NCI-H82 treated with DMSO at 0.1 percent for 48 hours (cell line): ENCODE results near the gene CHAC2.
"Not testable (repeated sequence)": the region's sequence is repeated elsewhere in the genome, so short reads cannot be mapped to it uniquely, and the experiment has no call there.

Experiments used
- DNase-seq: peaks from one replicate; lab custom pipeline; 2025; ENCODE audit not compliant: unreplicated experiment; lab: John Stamatoyannopoulos, UW

CHAC2 gene

GRCh38 chr2:53767405-53768241, at the start of gene CHAC2:
Gene CHAC2 (plus strand): TSS chr2:53767804. CDS start chr2:53767887, 83 bp downstream.
- peak; percentile 87 for DNase-seq

GRCh38 chr2:53720944-53721343, 46.7 kb upstream of the CHAC2 start:
- DNase-seq = not testable (repeated sequence)

- no peak for DNase-seq
These were observed 43.1 kb upstream of the CHAC2 start for GRCh38 chr2:53724536-53724935.

- DNase-seq = no peak
These were observed 41.9 kb upstream of the CHAC2 start for GRCh38 chr2:53725662-53726061.

GRCh38 chr2:53727921-53728320, 39.7 kb upstream of the CHAC2 start:
- DNase-seq = no peak

GRCh38 chr2:53729143-53729762, 38.4 kb upstream of the CHAC2 start:
- DNase-seq = no peak

- no peak for DNase-seq
These were observed 30.5 kb upstream of the CHAC2 start for GRCh38 chr2:53737091-53737490.

GRCh38 chr2:53739032-53739431, 28.6 kb upstream of the CHAC2 start:
- no peak for DNase-seq

- no peak for DNase-seq
These were observed 27.4 kb upstream of the CHAC2 start for GRCh38 chr2:53740170-53740569.

GRCh38 chr2:53744395-53745065, 23.1 kb upstream of the CHAC2 start:
- DNase-seq = no peak

- no peak for DNase-seq
These were observed 17.4 kb upstream of the CHAC2 start for GRCh38 chr2:53750041-53750768.

GRCh38 chr2:53751728-53752127, 15.9 kb upstream of the CHAC2 start:
- DNase-seq = peak; percentile 18

GRCh38 chr2:53752385-53752784, 15.2 kb upstream of the CHAC2 start:
- DNase-seq = no peak

GRCh38 chr2:53753041-53753440, 14.6 kb upstream of the CHAC2 start:
- no peak for DNase-seq

GRCh38 chr2:53755121-53755520, 12.5 kb upstream of the CHAC2 start:
- DNase-seq = no peak

GRCh38 chr2:53756644-53757043, 11.0 kb upstream of the CHAC2 start:
- no peak for DNase-seq

- not testable (repeated sequence) for DNase-seq
These were observed 10.4 kb upstream of the CHAC2 start for GRCh38 chr2:53757206-53757605.

GRCh38 chr2:53765767-53766166, 1.8 kb upstream of the CHAC2 start:
- no peak for DNase-seq

- DNase-seq = no peak
These were observed 588 bp downstream of the CHAC2 start for GRCh38 chr2:53768242-53768542.

GRCh38 chr2:53769318-53769945, 1.8 kb downstream of the CHAC2 start:
- DNase-seq = no peak

- DNase-seq = no peak
These were observed 2.7 kb downstream of the CHAC2 start for GRCh38 chr2:53770264-53770663.
